ENCODE measurements around the gene DIP2B.
"Not testable (repeated sequence)": the region's sequence is repeated elsewhere in the genome, so short reads cannot be mapped to it uniquely, and the experiment has no call there.

DIP2B gene

DNA sequence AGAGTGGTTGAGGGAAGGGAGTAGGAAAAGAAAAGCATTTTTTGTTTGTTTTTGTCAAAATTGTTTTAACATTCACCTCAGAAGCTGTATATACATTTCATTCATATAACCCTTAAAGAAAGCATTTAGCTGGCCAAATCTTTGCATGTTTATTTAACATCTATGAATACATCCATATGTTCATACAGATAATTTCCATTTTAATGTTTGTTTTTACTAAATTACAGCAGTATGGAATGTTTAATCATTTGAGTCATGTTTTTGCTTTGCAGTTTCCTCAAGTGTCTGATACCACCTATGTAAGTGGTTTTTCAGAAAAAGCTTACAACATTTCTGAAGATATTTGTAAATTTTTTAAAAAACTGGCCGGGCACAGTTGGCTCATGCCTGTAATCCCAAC, 174.8 kb downstream of the DIP2B start:
- no peak overlapping the region for H3K4me3 ChIP-seq (ENCODE audit: low read length)
- DNase-seq (ENCODE audit: low read depth) = no peak
- TF ChIP-seq CTCF (IDR thresholded peaks at IDR 0.05; ENCODE audit: insufficient read depth, low read depth, low read length, missing control alignments) = no peak

GRCh38 chr12:50681064-50681463, 176.3 kb downstream of the DIP2B start:
- not testable (repeated sequence) for H3K4me3 ChIP-seq (ENCODE audit: low read length); DNase-seq (ENCODE audit: low read depth)

GRCh38 chr12:50685641-50686040, 180.9 kb downstream of the DIP2B start:
- no peak for DNase-seq (ENCODE audit: low read depth)
- TF ChIP-seq CTCF (IDR thresholded peaks at IDR 0.05; ENCODE audit: insufficient read depth, low read depth, low read length, missing control alignments) = no peak
- no peak overlapping the region for H3K4me3 ChIP-seq (ENCODE audit: low read length)

- no peak for DNase-seq (ENCODE audit: low read depth)
- no peak overlapping the region for H3K4me3 ChIP-seq (ENCODE audit: low read length)
- no peak for TF ChIP-seq CTCF (IDR thresholded peaks at IDR 0.05; ENCODE audit: insufficient read depth, low read depth, low read length, missing control alignments)
These were observed 181.6 kb downstream of the DIP2B start for GRCh38 chr12:50686406-50686805.

DNA sequence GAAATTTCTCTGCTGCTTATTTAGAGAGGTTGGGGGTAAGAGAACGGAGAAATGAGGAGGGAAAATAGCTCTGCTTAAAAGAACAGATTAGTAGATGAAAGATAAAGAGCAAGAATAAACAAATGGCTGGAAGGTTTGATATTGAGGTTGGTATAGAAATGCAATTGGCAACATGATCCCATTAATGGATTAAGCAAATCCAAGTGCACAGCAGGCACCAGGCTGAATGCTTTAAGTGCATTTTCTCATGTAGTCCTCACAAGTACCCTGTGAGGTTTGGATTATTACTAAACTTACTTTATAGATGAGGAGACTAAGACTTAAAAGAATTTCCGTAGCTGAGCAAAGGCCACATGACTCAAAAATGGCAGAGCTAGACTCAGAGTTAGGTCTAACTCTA, 182.2 kb downstream of the DIP2B start:
- no peak overlapping the region for H3K4me3 ChIP-seq (ENCODE audit: low read length)
- no peak for TF ChIP-seq CTCF (IDR thresholded peaks at IDR 0.05; ENCODE audit: insufficient read depth, low read depth, low read length, missing control alignments)
- no peak for DNase-seq (ENCODE audit: low read depth)

GRCh38 chr12:50689437-50689836, 184.7 kb downstream of the DIP2B start:
- DNase-seq (ENCODE audit: low read depth) = no peak
- no peak for TF ChIP-seq CTCF (IDR thresholded peaks at IDR 0.05; ENCODE audit: insufficient read depth, low read depth, low read length, missing control alignments)
- H3K4me3 ChIP-seq (ENCODE audit: low read length) = no peak overlapping the region

DNA sequence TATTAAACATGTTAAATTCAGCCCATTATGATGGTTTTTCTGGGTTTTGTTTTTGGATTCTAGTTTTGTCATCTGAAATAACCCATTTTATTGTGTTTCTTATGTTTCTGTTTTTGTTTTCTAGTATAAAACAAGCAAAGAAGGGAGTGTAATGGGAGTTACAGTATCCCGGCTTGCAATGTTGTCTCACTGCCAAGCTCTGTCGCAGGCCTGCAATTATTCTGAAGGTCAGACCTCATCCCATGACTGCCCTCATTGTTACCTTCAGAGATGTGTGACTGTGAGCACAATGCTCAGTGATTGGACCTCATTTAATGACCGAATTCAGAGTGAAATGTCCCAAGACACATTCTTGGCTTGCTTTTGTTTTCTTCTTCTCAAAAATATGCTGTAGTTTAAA, 186.1 kb downstream of the DIP2B start:
- no peak for DNase-seq (ENCODE audit: low read depth)
- no peak for TF ChIP-seq CTCF (IDR thresholded peaks at IDR 0.05; ENCODE audit: insufficient read depth, low read depth, low read length, missing control alignments)
- no peak overlapping the region for H3K4me3 ChIP-seq (ENCODE audit: low read length)

DNA sequence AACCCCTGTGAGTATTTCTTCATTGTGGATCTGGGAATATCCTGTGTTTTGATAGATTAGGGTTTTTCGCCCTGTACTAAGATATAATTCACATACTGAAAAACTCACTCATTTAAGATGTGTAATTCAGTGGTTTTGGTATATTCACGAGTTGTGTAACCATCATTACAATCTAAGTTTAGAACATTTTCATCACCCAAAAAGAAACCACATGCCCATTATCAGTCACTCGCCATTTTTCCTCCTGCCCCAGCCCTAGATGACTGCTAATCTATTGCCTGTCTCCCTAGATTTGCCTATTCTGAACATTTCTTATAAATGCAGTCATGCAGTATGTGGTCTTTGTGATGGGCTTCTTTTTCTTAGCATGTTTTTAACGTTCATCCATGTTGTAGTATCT, 191.2 kb downstream of the DIP2B start:
- no peak for TF ChIP-seq CTCF (IDR thresholded peaks at IDR 0.05; ENCODE audit: insufficient read depth, low read depth, low read length, missing control alignments)
- DNase-seq (ENCODE audit: low read depth) = no peak
- H3K4me3 ChIP-seq (ENCODE audit: low read length) = no peak overlapping the region

All from epithelial cell of esophagus (primary cell).